Measurements from ENCODE around the gene HEXIM2. TPM values are rescaled to one million over a fixed set of nuclear protein-coding genes. Genes with fewer than 3 reads are reported as not detected.
A peak's percentile ranks its signal among the peaks of the same experiment; 100 is the strongest.
"Not testable (repeated sequence)": the region's sequence is repeated elsewhere in the genome, so short reads cannot be mapped to it uniquely, and the experiment has no call there.

Gene HEXIM2
- total and polyA plus RNA-seq, 2 donors (not counting 1 experiment from before 2014, with no cell fraction given) = 1.9 to 18.7 TPM

- no peak overlapping the region for H3K27ac ChIP-seq (ENCODE audit: insufficient read depth, low read length)
- H3K4me3 ChIP-seq (replicated peaks in 1 of 4; ENCODE audit: control extremely low read depth in 1 of 4, insufficient read depth in 1 of 4, low read depth in 3 of 4, low read length in 4 of 4) = no peak overlapping the region
- H3K4me1 ChIP-seq (ENCODE audit: control insufficient read depth, extremely low read depth, insufficient read depth, low read length) = peaks cover 4% of the 10 kb centered on the region
- DNase-seq (ENCODE audit: low read depth in 2 of 2) = peak; percentile 67 to 85
- no peak overlapping the region for H3K9ac ChIP-seq (ENCODE audit: insufficient read depth, low read length)
- no peaks in the 10 kb centered on the region for H4K20me1 ChIP-seq (ENCODE audit: control insufficient read depth, extremely low read depth, insufficient read depth, low read length)
- no peaks in the 10 kb centered on the region for H3K36me3 ChIP-seq (ENCODE audit: control insufficient read depth, insufficient read depth, low read length)
- H3K4me2 ChIP-seq (ENCODE audit: extremely low read depth, insufficient read depth, low read length) = peak overlapping the region; percentile 44
- no peaks in the 10 kb centered on the region for H3K9me3 ChIP-seq (ENCODE audit: control insufficient read depth, insufficient read depth, low read depth, low read length)
- TF ChIP-seq EZH2 (IDR thresholded peaks at IDR 0.05; ENCODE audit: low read length, missing control alignments) = no peak
- TF ChIP-seq CTCF (conservative IDR thresholded peaks at IDR 0.05 in 1 of 2, IDR thresholded peaks at IDR 0.05 in 1 of 2; ENCODE audit: low read depth in 1 of 2, low read length in 2 of 2) = peak; percentile 94 to 95
- H3K79me2 ChIP-seq (ENCODE audit: control insufficient read depth, insufficient read depth, low read length) = no peaks in the 10 kb centered on the region
- H3K27me3 ChIP-seq (ENCODE audit: control insufficient read depth, insufficient read depth, low read length) = no peaks in the 10 kb centered on the region
- H2AFZ ChIP-seq (ENCODE audit: low read length) = peak overlapping the region; percentile 74
Observed at GRCh38 chr17:45197555-45198334, 36.1 kb downstream of the HEXIM2 start.

GRCh38 chr17:45200701-45201100, 39.0 kb downstream of the HEXIM2 start:
- Histone ChIP-seq H3K9me3 (ENCODE audit: control insufficient read depth, insufficient read depth, low read depth, low read length) (no peaks in the 10 kb centered on the region), H3K4me1 (ENCODE audit: control insufficient read depth, extremely low read depth, insufficient read depth, low read length) (peaks cover 4% of the 10 kb centered on the region), H2AFZ (ENCODE audit: low read length) (no peak overlapping the region), H3K36me3 (ENCODE audit: control insufficient read depth, insufficient read depth, low read length) (no peaks in the 10 kb centered on the region), H3K79me2 (ENCODE audit: control insufficient read depth, insufficient read depth, low read length) (no peaks in the 10 kb centered on the region), H4K20me1 (ENCODE audit: control insufficient read depth, extremely low read depth, insufficient read depth, low read length) (no peaks in the 10 kb centered on the region), H3K27ac (ENCODE audit: insufficient read depth, low read length) (no peak overlapping the region), H3K9ac (ENCODE audit: insufficient read depth, low read length) (no peak overlapping the region), H3K27me3 (ENCODE audit: control insufficient read depth, insufficient read depth, low read length) (no peaks in the 10 kb centered on the region), H3K4me3 (replicated peaks in 1 of 4; ENCODE audit: control extremely low read depth in 1 of 4, insufficient read depth in 1 of 4, low read depth in 3 of 4, low read length in 4 of 4) (no peak overlapping the region), H3K4me2 (ENCODE audit: extremely low read depth, insufficient read depth, low read length) (no peak overlapping the region)
- peak in 1 of 2 donors; percentile 20 for DNase-seq (ENCODE audit: low read depth in 2 of 2)
- TF ChIP-seq EZH2 (IDR thresholded peaks at IDR 0.05; ENCODE audit: low read length, missing control alignments) = no peak
- TF ChIP-seq CTCF (conservative IDR thresholded peaks at IDR 0.05 in 1 of 2, IDR thresholded peaks at IDR 0.05 in 1 of 2; ENCODE audit: low read depth in 1 of 2, low read length in 2 of 2) = no peak

- no peak for DNase-seq (ENCODE audit: low read depth in 2 of 2)
- Histone ChIP-seq H3K9ac (ENCODE audit: insufficient read depth, low read length) (no peak overlapping the region), H3K36me3 (ENCODE audit: control insufficient read depth, insufficient read depth, low read length) (no peaks in the 10 kb centered on the region), H2AFZ (ENCODE audit: low read length) (no peak overlapping the region), H3K9me3 (ENCODE audit: control insufficient read depth, insufficient read depth, low read depth, low read length) (no peaks in the 10 kb centered on the region), H3K27me3 (ENCODE audit: control insufficient read depth, insufficient read depth, low read length) (no peaks in the 10 kb centered on the region), H3K79me2 (ENCODE audit: control insufficient read depth, insufficient read depth, low read length) (no peaks in the 10 kb centered on the region), H3K4me3 (replicated peaks in 1 of 4; ENCODE audit: control extremely low read depth in 1 of 4, insufficient read depth in 1 of 4, low read depth in 3 of 4, low read length in 4 of 4) (no peak overlapping the region), H3K4me2 (ENCODE audit: extremely low read depth, insufficient read depth, low read length) (no peak overlapping the region), H4K20me1 (ENCODE audit: control insufficient read depth, extremely low read depth, insufficient read depth, low read length) (no peaks in the 10 kb centered on the region), H3K4me1 (ENCODE audit: control insufficient read depth, extremely low read depth, insufficient read depth, low read length) (peaks cover 4% of the 10 kb centered on the region), H3K27ac (ENCODE audit: insufficient read depth, low read length) (no peak overlapping the region)
- TF ChIP-seq EZH2 (IDR thresholded peaks at IDR 0.05; ENCODE audit: low read length, missing control alignments) (no peak), CTCF (conservative IDR thresholded peaks at IDR 0.05 in 1 of 2, IDR thresholded peaks at IDR 0.05 in 1 of 2; ENCODE audit: low read depth in 1 of 2, low read length in 2 of 2) (no peak)
Observed at GRCh38 chr17:45201457-45201856, 39.8 kb downstream of the HEXIM2 start.

- not testable (repeated sequence) for H4K20me1 ChIP-seq (ENCODE audit: control insufficient read depth, extremely low read depth, insufficient read depth, low read length); H3K27me3 ChIP-seq (ENCODE audit: control insufficient read depth, insufficient read depth, low read length); H3K4me3 ChIP-seq (replicated peaks in 1 of 4; ENCODE audit: control extremely low read depth in 1 of 4, insufficient read depth in 1 of 4, low read depth in 3 of 4, low read length in 4 of 4); H3K4me2 ChIP-seq (ENCODE audit: extremely low read depth, insufficient read depth, low read length); H3K9me3 ChIP-seq (ENCODE audit: control insufficient read depth, insufficient read depth, low read depth, low read length); H3K4me1 ChIP-seq (ENCODE audit: control insufficient read depth, extremely low read depth, insufficient read depth, low read length); H3K79me2 ChIP-seq (ENCODE audit: control insufficient read depth, insufficient read depth, low read length); H3K9ac ChIP-seq (ENCODE audit: insufficient read depth, low read length); H3K27ac ChIP-seq (ENCODE audit: insufficient read depth, low read length); H3K36me3 ChIP-seq (ENCODE audit: control insufficient read depth, insufficient read depth, low read length); H2AFZ ChIP-seq (ENCODE audit: low read length)
- DNase-seq (ENCODE audit: low read depth in 2 of 2) = peak in 1 of 2 donors; percentile 46
Observed at GRCh38 chr17:45201880-45202279, 40.2 kb downstream of the HEXIM2 start.

Measured in fibroblast of lung (primary cell).